Measurements from ENCODE around the gene RAD9A. TPM values are rescaled to one million over a fixed set of nuclear protein-coding genes. Genes with fewer than 3 reads are reported as not detected.

The RAD9A gene
- total RNA-seq, 1 donor from 2014 or later, result 30.7 TPM

- H3K4me1 Mint-ChIP-seq (ENCODE audit: low read depth), result peaks cover 56% of the 10 kb centered on the region
- no peak for DNase-seq (ENCODE audit: low spot score)
- no peaks in the 10 kb centered on the region for H3K27me3 Mint-ChIP-seq (ENCODE audit: insufficient read depth)
- intact Hi-C loops (cut with micrococcal nuclease), result loop anchor here (5.0 to 10.0 kb wide), 3 partner anchors 199 to 1551 kb away; partner anchors contain the start of genes CFL1, CHKA and NDUFV1
- no peaks in the 10 kb centered on the region for H3K9me3 Mint-ChIP-seq
- H3K4me3 Mint-ChIP-seq, result peak overlapping the region; percentile 88
- peaks cover 32% of the 10 kb centered on the region for H3K36me3 Mint-ChIP-seq (ENCODE audit: low read depth)
- H3K27ac Mint-ChIP-seq, result peak overlapping the region; percentile 92
Observed at GRCh38 chr11:67405688-67406339, 14.0 kb downstream of the RAD9A start.

- no peaks in the 10 kb centered on the region for H3K9me3 Mint-ChIP-seq
- peaks cover 32% of the 10 kb centered on the region for H3K36me3 Mint-ChIP-seq (ENCODE audit: low read depth)
- peaks cover 56% of the 10 kb centered on the region for H3K4me1 Mint-ChIP-seq (ENCODE audit: low read depth)
- intact Hi-C loops (cut with micrococcal nuclease), result loop anchor here (5.0 to 10.0 kb wide), 3 partner anchors 198 to 1552 kb away; partner anchors contain the start of genes CFL1, CHKA and NDUFV1
- H3K27ac Mint-ChIP-seq, result peak overlapping the region; percentile 92
- no peak for DNase-seq (ENCODE audit: low spot score)
- H3K27me3 Mint-ChIP-seq (ENCODE audit: insufficient read depth), result no peaks in the 10 kb centered on the region
- H3K4me3 Mint-ChIP-seq, result peak overlapping the region; percentile 88
Observed at GRCh38 chr11:67406420-67406968, 14.7 kb downstream of the RAD9A start.

- Mint-ChIP-seq H3K36me3 (ENCODE audit: low read depth) (peaks cover 32% of the 10 kb centered on the region), H3K4me1 (ENCODE audit: low read depth) (peaks cover 63% of the 10 kb centered on the region)
- intact Hi-C loops (cut with micrococcal nuclease), result loop anchor here (1.0 to 10.0 kb wide), 4 partner anchors 99 to 1552 kb away; partner anchors contain the start of genes CFL1, CHKA and NDUFV1
Observed at GRCh38 chr11:67406969-67407687, 15.3 kb downstream of the RAD9A start.

GRCh38 chr11:67407688-67408163 lies 15.9 kb downstream of the RAD9A start:
- intact Hi-C loops (cut with micrococcal nuclease), result loop anchor here (1.0 to 10.0 kb wide), 4 partner anchors 99 to 1553 kb away; partner anchors contain the start of genes CFL1, CHKA and NDUFV1
- peaks cover 32% of the 10 kb centered on the region for H3K36me3 Mint-ChIP-seq (ENCODE audit: low read depth)
- peak overlapping the region; percentile 88 for H3K4me3 Mint-ChIP-seq
- DNase-seq (ENCODE audit: low spot score), result no peak
- no peaks in the 10 kb centered on the region for H3K9me3 Mint-ChIP-seq
- H3K4me1 Mint-ChIP-seq (ENCODE audit: low read depth), result peaks cover 69% of the 10 kb centered on the region
- no peaks in the 10 kb centered on the region for H3K27me3 Mint-ChIP-seq (ENCODE audit: insufficient read depth)
- peak overlapping the region; percentile 92 for H3K27ac Mint-ChIP-seq

More at GRCh38 chr11:67406969-67407687, 15.3 kb downstream of the RAD9A start:
- Mint-ChIP-seq H3K27ac (peak overlapping the region; percentile 92), H3K9me3 (no peaks in the 10 kb centered on the region), H3K27me3 (ENCODE audit: insufficient read depth) (no peaks in the 10 kb centered on the region), H3K4me3 (peak overlapping the region; percentile 88)
- DNase-seq (ENCODE audit: low spot score), result no peak

- Mint-ChIP-seq H3K36me3 (ENCODE audit: low read depth) (peaks cover 34% of the 10 kb centered on the region), H3K27me3 (ENCODE audit: insufficient read depth) (peaks cover 2% of the 10 kb centered on the region), H3K4me1 (ENCODE audit: low read depth) (peaks cover 77% of the 10 kb centered on the region), H3K27ac (peak overlapping the region; percentile 92), H3K4me3 (peak overlapping the region; percentile 88), H3K9me3 (no peaks in the 10 kb centered on the region)
- no peak for DNase-seq (ENCODE audit: low spot score)
- intact Hi-C loops (cut with micrococcal nuclease), result loop anchor here (1.0 to 10.0 kb wide), 4 partner anchors 13 to 1554 kb away; partner anchors contain the start of genes CFL1, CHKA and NDUFV1
Observed at GRCh38 chr11:67408437-67409200, 16.8 kb downstream of the RAD9A start.

GRCh38 chr11:67409261-67409666 lies 17.5 kb downstream of the RAD9A start:
- peak overlapping the region; percentile 94 for H3K27ac Mint-ChIP-seq
- peaks cover 2% of the 10 kb centered on the region for H3K27me3 Mint-ChIP-seq (ENCODE audit: insufficient read depth)
- H3K4me3 Mint-ChIP-seq, result peak overlapping the region; percentile 88
- H3K4me1 Mint-ChIP-seq (ENCODE audit: low read depth), result peaks cover 75% of the 10 kb centered on the region
- DNase-seq (ENCODE audit: low spot score), result peak; percentile 78
- H3K36me3 Mint-ChIP-seq (ENCODE audit: low read depth), result peaks cover 32% of the 10 kb centered on the region
- intact Hi-C loops (cut with micrococcal nuclease), result loop anchor here (1.0 to 10.0 kb wide), 4 partner anchors 12 to 1554 kb away; partner anchors contain the start of genes CFL1, CHKA and NDUFV1
- H3K9me3 Mint-ChIP-seq, result no peaks in the 10 kb centered on the region

GRCh38 chr11:67409781-67410368 lies 18.1 kb downstream of the RAD9A start:
- peak overlapping the region; percentile 94 for H3K27ac Mint-ChIP-seq
- intact Hi-C loops (cut with micrococcal nuclease), result loop anchor here (1.0 to 10.0 kb wide), 4 partner anchors 11 to 1555 kb away; partner anchors contain the start of genes CFL1, CHKA and NDUFV1
- peaks cover 69% of the 10 kb centered on the region for H3K4me1 Mint-ChIP-seq (ENCODE audit: low read depth)
- peaks cover 7% of the 10 kb centered on the region for H3K27me3 Mint-ChIP-seq (ENCODE audit: insufficient read depth)
- peak overlapping the region; percentile 84 for H3K4me3 Mint-ChIP-seq
- peaks cover 28% of the 10 kb centered on the region for H3K36me3 Mint-ChIP-seq (ENCODE audit: low read depth)
- no peak for DNase-seq (ENCODE audit: low spot score)
- no peaks in the 10 kb centered on the region for H3K9me3 Mint-ChIP-seq

- H3K4me3 Mint-ChIP-seq, result peak overlapping the region; percentile 84
- no peaks in the 10 kb centered on the region for H3K9me3 Mint-ChIP-seq
- H3K4me1 Mint-ChIP-seq (ENCODE audit: low read depth), result peaks cover 64% of the 10 kb centered on the region
- peaks cover 28% of the 10 kb centered on the region for H3K36me3 Mint-ChIP-seq (ENCODE audit: low read depth)
- DNase-seq (ENCODE audit: low spot score), result no peak
- intact Hi-C loops (cut with micrococcal nuclease), result no loop called here
- H3K27me3 Mint-ChIP-seq (ENCODE audit: insufficient read depth), result peaks cover 10% of the 10 kb centered on the region
- H3K27ac Mint-ChIP-seq, result peak overlapping the region; percentile 71
Observed at GRCh38 chr11:67410369-67410831, 18.6 kb downstream of the RAD9A start.

- Mint-ChIP-seq H3K4me3 (peak overlapping the region; percentile 84), H3K27ac (peak overlapping the region; percentile 8)
- intact Hi-C loops (cut with micrococcal nuclease), result no loop called here
Observed at GRCh38 chr11:67410984-67411784, 19.4 kb downstream of the RAD9A start.

GRCh38 chr11:67411785-67412152 lies 20.0 kb downstream of the RAD9A start:
- DNase-seq (ENCODE audit: low spot score), result no peak
- H3K27me3 Mint-ChIP-seq (ENCODE audit: insufficient read depth), result peaks cover 18% of the 10 kb centered on the region
- no peak overlapping the region for H3K27ac Mint-ChIP-seq
- no peaks in the 10 kb centered on the region for H3K9me3 Mint-ChIP-seq
- peaks cover 59% of the 10 kb centered on the region for H3K4me1 Mint-ChIP-seq (ENCODE audit: low read depth)
- H3K4me3 Mint-ChIP-seq, result peak overlapping the region; percentile 33
- H3K36me3 Mint-ChIP-seq (ENCODE audit: low read depth), result peaks cover 21% of the 10 kb centered on the region
- intact Hi-C loops (cut with micrococcal nuclease), result no loop called here

More at GRCh38 chr11:67410984-67411784, 19.4 kb downstream of the RAD9A start:
- H3K27me3 Mint-ChIP-seq (ENCODE audit: insufficient read depth), result peaks cover 12% of the 10 kb centered on the region
- H3K4me1 Mint-ChIP-seq (ENCODE audit: low read depth), result peaks cover 59% of the 10 kb centered on the region
- peaks cover 26% of the 10 kb centered on the region for H3K36me3 Mint-ChIP-seq (ENCODE audit: low read depth)
- no peak for DNase-seq (ENCODE audit: low spot score)
- H3K9me3 Mint-ChIP-seq, result no peaks in the 10 kb centered on the region

GRCh38 chr11:67412495-67413179 lies 20.9 kb downstream of the RAD9A start:
- Mint-ChIP-seq H3K4me3 (no peak overlapping the region), H3K27ac (peak overlapping the region; percentile 29), H3K27me3 (ENCODE audit: insufficient read depth) (peaks cover 20% of the 10 kb centered on the region), H3K4me1 (ENCODE audit: low read depth) (peaks cover 52% of the 10 kb centered on the region), H3K36me3 (ENCODE audit: low read depth) (peaks cover 14% of the 10 kb centered on the region), H3K9me3 (no peaks in the 10 kb centered on the region)
- intact Hi-C loops (cut with micrococcal nuclease), result no loop called here
- DNase-seq (ENCODE audit: low spot score), result no peak

Data from activated T-helper 1 cell treated with anti-CD3 and anti-CD28 coated beads, Interleukin-12 subunit alpha, Interleukin-12 subunit beta, Interleukin-2, Interleukin-4 antibody, amounts not matched to agents 30 ng/mL and 10 ng/mL and 1 ng/mL, durations not matched to agents 14 hours and 24 hours and 36 hours (primary cell).